Activated T-cell treated with anti-CD3 and anti-CD28 coated beads, Interleukin-2, amount 50 U/mL, for 4 hours (primary cell): ENCODE measurements around the gene BRIP1. TPM values are rescaled to one million over a fixed set of nuclear protein-coding genes. Genes with fewer than 3 reads are reported as not detected.

Experiments
- ATAC-seq, 2 donors: fragments of 200-7000 bp; cut with Tn5 transposase; one replicate each; pipeline ENCODE4 v1.10.0; 2021
- DNase-seq: peaks from one replicate; pipeline ENCODE4 v3.0.0-alpha.2; 2020
- H3K27me3 Mint-ChIP-seq: one replicate; pipeline ENCODE4 v1.8.0; 2021; ENCODE audit warnings: low read depth, mixed read lengths
- H3K36me3 Mint-ChIP-seq: one replicate; pipeline ENCODE4 v1.8.0; 2022; ENCODE audit warnings: mixed read lengths; ENCODE audit not compliant: insufficient read depth
- H3K4me1 Mint-ChIP-seq: one replicate; pipeline ENCODE4 v1.8.0; 2021; ENCODE audit warnings: low read depth, mixed read lengths
- H3K4me3 Mint-ChIP-seq: one replicate; pipeline ENCODE4 v1.8.0; 2021; ENCODE audit warnings: mild to moderate bottlenecking, moderate library complexity, mixed read lengths
- H3K9me3 Mint-ChIP-seq: one replicate; pipeline ENCODE4 v1.8.0; 2021; ENCODE audit warnings: mixed read lengths
- total RNA-seq, 3 donors: library from RNA; stranded (reverse); gene quantifications; one replicate each; pipeline ENCODE4 v1.2.1, GENCODE V29; 2021

The BRIP1 gene
- total RNA-seq, 3 donors from 2014 or later = 5.0 to 5.8 (median 5.1) TPM

DNA sequence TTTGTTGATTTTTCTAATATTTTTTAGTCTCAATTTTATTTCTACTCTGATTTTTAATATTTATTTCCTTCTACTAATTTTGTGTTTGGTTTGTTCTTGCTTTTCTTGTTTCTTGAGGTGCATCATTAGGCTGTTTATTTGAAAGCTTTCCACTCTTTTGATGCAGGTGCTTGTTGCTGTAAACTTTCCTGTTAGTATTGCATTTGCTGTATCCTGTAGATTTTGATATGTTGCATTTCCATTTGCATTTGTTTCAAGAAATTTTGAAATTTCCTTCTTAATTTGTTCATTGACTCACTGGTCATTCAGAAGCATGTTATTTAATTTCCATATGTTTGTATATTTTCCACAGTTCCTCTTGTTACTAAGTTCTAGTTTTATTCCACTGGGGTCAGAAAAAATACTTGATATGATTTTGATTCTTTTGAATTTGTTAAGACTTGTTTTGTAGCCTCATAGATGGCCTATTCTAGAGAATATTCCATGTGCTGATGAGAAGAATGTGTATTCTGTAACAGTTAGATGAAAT lies 229.3 kb downstream of the BRIP1 start:
- ATAC-seq (no peak), DNase-seq (no peak)
- no peaks in the 10 kb centered on the region for H3K36me3 Mint-ChIP-seq
- H3K27me3 Mint-ChIP-seq = peaks cover 66% of the 10 kb centered on the region
- H3K9me3 Mint-ChIP-seq = peaks cover 8% of the 10 kb centered on the region
- H3K4me1 Mint-ChIP-seq = no peaks in the 10 kb centered on the region
- no peak overlapping the region for H3K4me3 Mint-ChIP-seq

DNA sequence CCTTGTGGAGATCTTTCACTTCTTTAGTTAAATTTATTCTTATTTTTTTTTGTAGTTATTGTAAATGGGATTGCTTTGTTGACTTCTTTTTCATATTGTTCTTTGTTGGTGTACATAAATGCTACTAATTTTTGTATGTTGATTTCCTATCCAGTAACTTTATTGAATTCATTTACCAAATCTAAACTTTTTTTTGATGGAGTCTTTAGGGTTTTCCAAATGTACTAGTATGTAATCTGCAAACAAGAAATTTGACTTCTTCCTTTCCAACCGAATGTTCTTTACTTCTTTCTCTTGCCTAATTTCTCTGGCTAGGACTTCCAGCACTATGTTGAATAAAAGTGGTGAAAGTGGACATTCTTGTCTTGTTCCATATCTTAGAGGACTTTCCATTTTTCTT lies 230.5 kb downstream of the BRIP1 start:
- peaks cover 63% of the 10 kb centered on the region for H3K27me3 Mint-ChIP-seq
- H3K4me3 Mint-ChIP-seq = no peak overlapping the region
- DNase-seq = no peak
- H3K4me1 Mint-ChIP-seq = no peaks in the 10 kb centered on the region
- H3K36me3 Mint-ChIP-seq = no peaks in the 10 kb centered on the region
- peaks cover 8% of the 10 kb centered on the region for H3K9me3 Mint-ChIP-seq
- no peak for ATAC-seq

DNA sequence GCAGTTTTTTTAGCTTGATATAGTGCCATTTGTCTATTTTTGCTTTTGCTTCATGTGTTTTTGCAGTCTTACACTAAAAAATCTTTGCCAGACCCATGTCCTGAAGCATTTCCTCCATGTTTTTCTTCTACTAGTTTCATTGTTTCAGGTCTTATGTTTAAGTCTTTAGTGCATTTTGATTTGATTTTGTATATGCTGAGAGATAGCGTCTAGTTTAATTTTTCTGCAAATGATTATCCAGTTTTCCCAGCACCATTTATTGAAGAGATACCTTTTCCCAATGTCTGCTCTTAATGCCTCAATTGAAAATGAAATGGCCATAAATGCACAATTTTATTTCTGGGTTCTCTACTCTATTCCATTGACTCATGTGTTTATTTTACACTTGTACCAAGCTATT lies 231.5 kb downstream of the BRIP1 start:
- Mint-ChIP-seq H3K9me3 (peaks cover 8% of the 10 kb centered on the region), H3K36me3 (no peaks in the 10 kb centered on the region), H3K4me1 (no peaks in the 10 kb centered on the region), H3K4me3 (no peak overlapping the region), H3K27me3 (peaks cover 59% of the 10 kb centered on the region)
- ATAC-seq (no peak), DNase-seq (no peak)

Other genes with a start within 250 kb of the BRIP1 start
- gene INTS2, start 64.5 kb upstream of the BRIP1 start, total RNA-seq = 10 to 100 TPM; 23.2 to 24.2 (median 23.6) TPM
- 10 to 100 TPM; 45.6 to 51.7 (median 51.0) TPM for gene MED13, start 201.8 kb upstream of the BRIP1 start, total RNA-seq